Suprapubic skin (tissue), 4 donors: Measurements from ENCODE around the gene CNGB1.

ENCODE experiments used
- EP300 ChIP-seq: sonication (generic); formaldehyde crosslinking; IDR thresholded peaks from one replicate; pipeline ENCODE4 v1.6.1; 2017; ENCODE audit warnings: antibody characterized with exemption
- POLR2AphosphoS5 ChIP-seq, 3 donors: sonication (generic); formaldehyde crosslinking; IDR thresholded peaks; one replicate each; pipeline ENCODE4 v1.6.1; 2017; ENCODE audit warnings: antibody characterized with exemption in 3 of 3
- TF ChIP-seq, protein P1 (sequence below), 2 donors: fragments of 200-600 bp in 1 of 2; fragments of 450-650 bp in 1 of 2; sonication (generic) in 1 of 2; IDR thresholded peaks; one replicate each; pipeline ENCODE4 v1.5.1; 2016 to 2019; ENCODE audit warnings: antibody characterized with exemption in 2 of 2, mild to moderate bottlenecking in 1 of 2, moderate library complexity in 1 of 2

DNA sequence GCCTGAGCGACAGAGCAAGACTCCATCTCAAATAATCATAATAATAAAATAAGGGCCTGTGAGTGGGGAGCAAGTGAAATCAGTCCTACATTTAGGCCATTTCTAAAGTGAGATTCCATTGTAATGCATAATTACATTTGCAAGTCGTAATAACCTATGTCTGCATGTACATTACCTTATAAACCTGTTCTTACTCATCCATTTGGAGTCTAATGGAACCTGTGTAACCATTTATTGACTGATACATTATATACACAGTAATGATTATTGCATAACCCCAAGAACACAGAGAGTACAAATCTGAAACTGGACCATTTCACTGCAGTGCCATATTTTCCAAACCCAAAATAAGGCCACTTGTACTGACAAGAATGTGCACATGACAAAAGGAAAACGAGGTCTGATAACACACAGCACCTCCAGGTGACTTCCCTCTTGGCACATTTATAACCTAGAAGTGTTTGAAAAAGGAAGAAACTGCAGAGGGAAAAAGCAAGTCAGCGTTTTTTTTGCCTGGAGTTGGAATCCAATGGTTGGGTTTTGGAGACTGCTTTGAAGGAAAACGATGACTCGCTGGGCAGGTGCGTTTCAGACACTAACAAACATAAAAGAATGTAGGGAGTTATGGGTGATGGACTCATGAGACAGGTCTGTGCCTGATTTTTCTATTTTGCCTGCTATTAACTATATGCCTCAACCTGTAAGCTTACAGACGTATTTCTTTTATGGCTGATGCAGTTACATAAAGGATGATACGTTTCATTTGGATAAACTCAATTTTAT lies 105.0 kb downstream of the CNGB1 start:
- TF ChIP-seq EP300 (no peak), POLR2AphosphoS5 (IDR thresholded peaks at IDR 0.05) (no peak)
- TF ChIP-seq, protein P1, sequence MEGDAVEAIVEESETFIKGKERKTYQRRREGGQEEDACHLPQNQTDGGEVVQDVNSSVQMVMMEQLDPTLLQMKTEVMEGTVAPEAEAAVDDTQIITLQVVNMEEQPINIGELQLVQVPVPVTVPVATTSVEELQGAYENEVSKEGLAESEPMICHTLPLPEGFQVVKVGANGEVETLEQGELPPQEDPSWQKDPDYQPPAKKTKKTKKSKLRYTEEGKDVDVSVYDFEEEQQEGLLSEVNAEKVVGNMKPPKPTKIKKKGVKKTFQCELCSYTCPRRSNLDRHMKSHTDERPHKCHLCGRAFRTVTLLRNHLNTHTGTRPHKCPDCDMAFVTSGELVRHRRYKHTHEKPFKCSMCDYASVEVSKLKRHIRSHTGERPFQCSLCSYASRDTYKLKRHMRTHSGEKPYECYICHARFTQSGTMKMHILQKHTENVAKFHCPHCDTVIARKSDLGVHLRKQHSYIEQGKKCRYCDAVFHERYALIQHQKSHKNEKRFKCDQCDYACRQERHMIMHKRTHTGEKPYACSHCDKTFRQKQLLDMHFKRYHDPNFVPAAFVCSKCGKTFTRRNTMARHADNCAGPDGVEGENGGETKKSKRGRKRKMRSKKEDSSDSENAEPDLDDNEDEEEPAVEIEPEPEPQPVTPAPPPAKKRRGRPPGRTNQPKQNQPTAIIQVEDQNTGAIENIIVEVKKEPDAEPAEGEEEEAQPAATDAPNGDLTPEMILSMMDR (IDR thresholded peaks at IDR 0.05), result no peak
